SK-N-SH treated with all-trans-retinoic acid at 6 μM for 48 hours (cell line): Measurements from ENCODE around the gene OR6J1.

ENCODE experiments used
- ARNTL ChIP-seq: fragments of 450-650 bp; formaldehyde crosslinking; IDR thresholded peaks from 2 replicates; pipeline ENCODE4 v1.5.0; 2020; ENCODE audit warnings: low read depth, mild to moderate bottlenecking, moderate library complexity, borderline replicate concordance
- BACH2 ChIP-seq: fragments of 250-450 bp; sonication (Bioruptor Pico); IDR thresholded peaks from 2 replicates; pipeline ENCODE4 v1.9.0; 2021; ENCODE audit warnings: mild to moderate bottlenecking, borderline replicate concordance
- OSR1 ChIP-seq: fragments of 250-450 bp; sonication (Bioruptor Pico); IDR thresholded peaks from 2 replicates; pipeline ENCODE4 v1.8.0; 2022; ENCODE audit warnings: moderate library complexity, mild to moderate bottlenecking, inconsistent platforms
- POU6F1 ChIP-seq: fragments of 250-450 bp; sonication (Bioruptor Pico); IDR thresholded peaks from 2 replicates; pipeline ENCODE4 v1.8.0; 2021; ENCODE audit warnings: low read depth, mild to moderate bottlenecking, moderate library complexity, borderline replicate concordance
- RARB ChIP-seq: fragments of 250-450 bp; sonication (Bioruptor Pico); IDR thresholded peaks from 2 replicates; pipeline ENCODE4 v1.8.0; 2021; ENCODE audit warnings: mild to moderate bottlenecking, moderate library complexity
- ZFP30 ChIP-seq: fragments of 450-650 bp; formaldehyde crosslinking; IDR thresholded peaks from 2 replicates; pipeline ENCODE4 v1.5.0; 2022; ENCODE audit warnings: mild to moderate bottlenecking, moderate library complexity
- ZNF565 ChIP-seq: fragments of 450-650 bp; formaldehyde crosslinking; conservative IDR thresholded peaks from 2 replicates; pipeline ENCODE4 v1.5.0; 2020; ENCODE audit warnings: low read depth, mild to moderate bottlenecking, moderate library complexity
- TF ChIP-seq, protein P1 (sequence below): fragments of 250-450 bp; sonication (Bioruptor Pico); IDR thresholded peaks from 2 replicates; pipeline ENCODE4 v1.5.0; 2020; ENCODE audit warnings: mild to moderate bottlenecking, moderate library complexity
- TF ChIP-seq, protein P2 (sequence below): fragments of 250-450 bp; sonication (Bioruptor Pico); IDR thresholded peaks from 2 replicates; pipeline ENCODE4 v1.8.0; 2020; ENCODE audit warnings: mild to moderate bottlenecking, moderate library complexity, borderline replicate concordance
- TF ChIP-seq, protein P3 (sequence below): fragments of 250-450 bp; sonication (Bioruptor Pico); IDR thresholded peaks from 2 replicates; pipeline ENCODE4 v1.5.1; 2021; ENCODE audit warnings: mild to moderate bottlenecking, moderate library complexity

GRCh38 chr14:22648506-22648905 is 4.4 kb upstream of the OR6J1 start:
- TF ChIP-seq RARB (CRISPR knock-in tag) (no peak), ARNTL (CRISPR knock-in tag) (no peak), OSR1 (CRISPR knock-in tag) (no peak), BACH2 (CRISPR knock-in tag) (no peak), ZFP30 (CRISPR knock-in tag) (no peak), ZNF565 (CRISPR knock-in tag) (no peak), POU6F1 (CRISPR knock-in tag) (no peak)
- TF ChIP-seq, protein P1, sequence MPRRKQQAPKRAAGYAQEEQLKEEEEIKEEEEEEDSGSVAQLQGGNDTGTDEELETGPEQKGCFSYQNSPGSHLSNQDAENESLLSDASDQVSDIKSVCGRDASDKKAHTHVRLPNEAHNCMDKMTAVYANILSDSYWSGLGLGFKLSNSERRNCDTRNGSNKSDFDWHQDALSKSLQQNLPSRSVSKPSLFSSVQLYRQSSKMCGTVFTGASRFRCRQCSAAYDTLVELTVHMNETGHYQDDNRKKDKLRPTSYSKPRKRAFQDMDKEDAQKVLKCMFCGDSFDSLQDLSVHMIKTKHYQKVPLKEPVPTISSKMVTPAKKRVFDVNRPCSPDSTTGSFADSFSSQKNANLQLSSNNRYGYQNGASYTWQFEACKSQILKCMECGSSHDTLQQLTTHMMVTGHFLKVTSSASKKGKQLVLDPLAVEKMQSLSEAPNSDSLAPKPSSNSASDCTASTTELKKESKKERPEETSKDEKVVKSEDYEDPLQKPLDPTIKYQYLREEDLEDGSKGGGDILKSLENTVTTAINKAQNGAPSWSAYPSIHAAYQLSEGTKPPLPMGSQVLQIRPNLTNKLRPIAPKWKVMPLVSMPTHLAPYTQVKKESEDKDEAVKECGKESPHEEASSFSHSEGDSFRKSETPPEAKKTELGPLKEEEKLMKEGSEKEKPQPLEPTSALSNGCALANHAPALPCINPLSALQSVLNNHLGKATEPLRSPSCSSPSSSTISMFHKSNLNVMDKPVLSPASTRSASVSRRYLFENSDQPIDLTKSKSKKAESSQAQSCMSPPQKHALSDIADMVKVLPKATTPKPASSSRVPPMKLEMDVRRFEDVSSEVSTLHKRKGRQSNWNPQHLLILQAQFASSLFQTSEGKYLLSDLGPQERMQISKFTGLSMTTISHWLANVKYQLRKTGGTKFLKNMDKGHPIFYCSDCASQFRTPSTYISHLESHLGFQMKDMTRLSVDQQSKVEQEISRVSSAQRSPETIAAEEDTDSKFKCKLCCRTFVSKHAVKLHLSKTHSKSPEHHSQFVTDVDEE (CRISPR knock-in tag): no peak
- TF ChIP-seq, protein P2, sequence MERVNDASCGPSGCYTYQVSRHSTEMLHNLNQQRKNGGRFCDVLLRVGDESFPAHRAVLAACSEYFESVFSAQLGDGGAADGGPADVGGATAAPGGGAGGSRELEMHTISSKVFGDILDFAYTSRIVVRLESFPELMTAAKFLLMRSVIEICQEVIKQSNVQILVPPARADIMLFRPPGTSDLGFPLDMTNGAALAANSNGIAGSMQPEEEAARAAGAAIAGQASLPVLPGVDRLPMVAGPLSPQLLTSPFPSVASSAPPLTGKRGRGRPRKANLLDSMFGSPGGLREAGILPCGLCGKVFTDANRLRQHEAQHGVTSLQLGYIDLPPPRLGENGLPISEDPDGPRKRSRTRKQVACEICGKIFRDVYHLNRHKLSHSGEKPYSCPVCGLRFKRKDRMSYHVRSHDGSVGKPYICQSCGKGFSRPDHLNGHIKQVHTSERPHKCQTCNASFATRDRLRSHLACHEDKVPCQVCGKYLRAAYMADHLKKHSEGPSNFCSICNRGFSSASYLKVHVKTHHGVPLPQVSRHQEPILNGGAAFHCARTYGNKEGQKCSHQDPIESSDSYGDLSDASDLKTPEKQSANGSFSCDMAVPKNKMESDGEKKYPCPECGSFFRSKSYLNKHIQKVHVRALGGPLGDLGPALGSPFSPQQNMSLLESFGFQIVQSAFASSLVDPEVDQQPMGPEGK: no peak
- TF ChIP-seq, protein P3, sequence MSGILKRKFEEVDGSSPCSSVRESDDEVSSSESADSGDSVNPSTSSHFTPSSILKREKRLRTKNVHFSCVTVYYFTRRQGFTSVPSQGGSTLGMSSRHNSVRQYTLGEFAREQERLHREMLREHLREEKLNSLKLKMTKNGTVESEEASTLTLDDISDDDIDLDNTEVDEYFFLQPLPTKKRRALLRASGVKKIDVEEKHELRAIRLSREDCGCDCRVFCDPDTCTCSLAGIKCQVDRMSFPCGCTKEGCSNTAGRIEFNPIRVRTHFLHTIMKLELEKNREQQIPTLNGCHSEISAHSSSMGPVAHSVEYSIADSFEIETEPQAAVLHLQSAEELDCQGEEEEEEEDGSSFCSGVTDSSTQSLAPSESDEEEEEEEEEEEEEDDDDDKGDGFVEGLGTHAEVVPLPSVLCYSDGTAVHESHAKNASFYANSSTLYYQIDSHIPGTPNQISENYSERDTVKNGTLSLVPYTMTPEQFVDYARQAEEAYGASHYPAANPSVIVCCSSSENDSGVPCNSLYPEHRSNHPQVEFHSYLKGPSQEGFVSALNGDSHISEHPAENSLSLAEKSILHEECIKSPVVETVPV (CRISPR knock-in tag): no peak
